ENCODE results near the gene ESAM.

The ESAM gene

DNA sequence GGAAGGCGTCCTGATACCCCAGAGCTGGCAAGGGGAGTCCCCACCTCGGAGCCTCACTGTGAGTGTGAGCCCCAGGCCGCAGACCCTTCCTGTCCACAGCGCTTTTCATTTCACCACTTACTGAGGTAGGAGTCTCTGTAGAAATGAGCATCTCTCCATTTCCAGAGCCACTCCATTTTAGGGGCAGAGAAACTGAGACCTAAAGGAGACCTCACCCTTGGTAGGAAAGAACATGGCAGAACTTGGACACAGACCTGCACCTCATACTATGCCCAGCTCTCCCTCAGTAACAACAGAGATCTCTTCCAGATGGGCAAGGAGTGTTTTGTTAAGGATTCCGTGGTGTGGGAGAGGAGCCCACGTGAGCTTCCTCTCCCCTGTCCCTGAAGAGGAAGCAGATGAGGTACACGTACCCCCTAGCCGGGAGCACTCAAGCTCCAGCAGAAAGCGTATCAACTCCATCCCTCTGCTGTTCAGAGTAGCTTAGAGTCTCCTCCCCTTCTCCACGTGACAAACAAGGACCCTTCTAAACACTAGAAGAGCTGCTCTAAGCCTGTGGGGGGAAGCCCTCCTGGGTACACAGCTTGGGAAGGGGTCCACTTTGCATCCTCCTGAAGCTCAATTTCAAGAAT is 9.5 kb downstream of the ESAM start:
- no peak for DNase-seq (ENCODE audit: low read depth)

DNA sequence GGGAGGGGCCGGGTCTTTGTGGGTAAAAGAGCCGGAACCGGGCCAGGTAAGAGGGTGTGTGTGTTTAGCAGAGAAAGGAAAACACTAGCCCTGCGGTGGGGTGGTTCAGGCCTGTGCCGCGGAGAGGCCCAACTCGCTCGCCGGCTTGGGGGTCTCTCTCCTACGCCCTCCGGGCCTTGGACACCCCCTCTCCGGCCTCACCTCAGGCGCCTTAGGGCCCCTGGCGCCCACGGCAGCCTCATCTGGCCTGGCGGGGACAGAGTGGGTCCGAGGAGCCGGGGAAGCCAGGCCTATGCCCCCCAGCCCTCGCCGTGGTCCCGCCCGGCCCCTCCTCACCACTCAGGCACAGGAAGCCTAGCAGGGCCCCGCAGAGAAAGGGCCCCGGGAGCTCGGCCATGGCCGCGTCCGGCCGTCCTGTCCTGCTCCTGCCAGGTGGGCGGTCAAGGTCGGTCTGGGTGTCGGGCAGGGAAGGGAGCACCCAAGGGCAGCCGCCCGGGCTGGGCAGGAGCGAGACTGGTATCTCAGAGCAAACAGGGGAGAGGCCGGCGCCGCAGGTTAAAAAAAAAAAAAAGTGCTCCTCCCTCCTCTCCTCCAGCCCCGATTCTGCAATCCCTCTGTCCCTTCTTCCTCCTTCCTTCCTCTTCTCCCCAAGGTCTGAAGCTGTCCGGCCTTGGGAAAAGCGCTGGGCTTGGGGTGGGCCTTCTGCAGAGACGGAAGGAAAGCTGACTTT is 10.2 kb downstream of the ESAM start, which contains the start of gene VSIG2:
Gene VSIG2, minus strand, starts transcription at position 515 of the 730 bp plus-strand sequence. Its CDS starts 118 bp downstream, at position 397.
- DNase-seq (ENCODE audit: low read depth) = no peak

- DNase-seq (ENCODE audit: low read depth) = no peak
These were observed 10.7 kb downstream of the ESAM start for GRCh38 chr11:124751391-124751740.

DNA sequence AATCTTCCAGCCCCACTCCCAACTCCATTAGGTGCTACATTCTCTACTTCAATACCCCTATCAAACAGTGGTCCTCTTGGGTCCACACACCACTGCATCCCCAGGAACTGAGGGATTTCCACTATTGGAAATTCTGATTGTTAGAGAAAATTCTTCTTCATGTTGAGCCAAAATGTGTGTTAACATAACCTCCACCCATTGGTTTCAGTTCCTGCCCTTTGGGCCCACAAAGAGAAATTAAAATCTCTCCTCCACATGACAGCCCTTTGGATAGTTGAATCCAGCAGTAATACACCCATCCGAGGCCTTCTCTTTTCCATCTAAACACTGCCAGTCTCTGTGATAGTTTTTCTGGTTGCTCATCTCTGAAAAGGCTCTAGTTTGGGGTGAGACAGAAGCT is 12.2 kb downstream of the ESAM start:
- no peak for DNase-seq (ENCODE audit: low read depth)

DNA sequence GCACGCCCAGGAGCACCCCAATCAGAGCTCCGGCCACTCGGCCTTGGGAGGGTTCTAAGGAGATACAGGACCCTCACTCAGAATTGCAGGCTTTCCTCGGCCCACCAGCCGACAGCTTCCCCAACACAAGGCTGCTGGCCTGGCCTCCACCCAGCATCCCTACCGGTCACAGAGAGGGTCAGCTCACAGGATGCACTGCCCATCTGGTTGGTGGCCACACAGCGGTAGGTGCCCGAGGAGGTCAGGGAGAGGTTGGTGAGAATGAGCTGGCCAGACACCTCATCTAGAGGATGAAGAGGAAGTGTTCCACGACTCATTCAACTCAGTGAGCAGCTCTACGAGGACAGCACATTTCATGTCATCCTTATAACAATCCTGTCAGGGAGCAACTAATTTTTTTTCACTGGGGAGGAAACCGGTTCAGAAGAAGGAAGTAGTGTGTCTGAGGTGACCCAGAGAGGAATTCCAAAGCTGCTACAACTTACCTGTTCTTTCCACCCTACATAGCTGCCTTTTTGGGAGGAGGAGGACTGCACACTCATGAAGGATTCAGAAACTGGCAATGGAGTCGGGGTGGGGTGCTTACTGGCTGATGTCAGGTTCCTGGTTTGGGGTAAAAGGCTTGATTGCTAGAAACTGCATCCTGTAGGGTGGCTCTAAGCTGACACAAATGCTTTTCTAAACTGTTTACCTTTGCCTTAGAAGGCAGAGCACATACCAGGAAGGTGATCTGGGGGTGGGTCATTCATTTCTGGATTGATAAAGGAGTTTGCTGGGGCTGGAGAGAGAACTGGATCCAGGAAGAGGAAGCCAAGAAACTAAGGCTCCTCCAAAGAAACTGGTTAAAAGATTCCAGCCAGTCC is 13.4 kb downstream of the ESAM start:
- DNase-seq (ENCODE audit: low read depth) = peak; percentile 88

DNA sequence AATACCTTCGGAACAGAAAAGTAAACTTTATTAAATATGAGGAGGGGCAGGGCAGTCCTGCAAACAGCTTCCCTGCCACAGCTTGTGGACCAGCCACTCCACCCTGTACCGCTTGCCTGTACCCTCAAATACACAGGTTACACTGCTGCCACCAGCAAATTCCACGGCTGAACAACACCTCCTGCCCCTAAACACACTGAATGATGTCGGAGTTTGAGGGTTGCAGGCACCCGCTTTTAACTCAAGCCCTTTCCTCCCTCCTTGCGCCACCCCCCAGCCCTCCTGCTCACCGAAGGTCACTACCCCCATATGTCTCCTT is 14.0 kb downstream of the ESAM start:
- DNase-seq (ENCODE audit: low read depth) = no peak

DNA sequence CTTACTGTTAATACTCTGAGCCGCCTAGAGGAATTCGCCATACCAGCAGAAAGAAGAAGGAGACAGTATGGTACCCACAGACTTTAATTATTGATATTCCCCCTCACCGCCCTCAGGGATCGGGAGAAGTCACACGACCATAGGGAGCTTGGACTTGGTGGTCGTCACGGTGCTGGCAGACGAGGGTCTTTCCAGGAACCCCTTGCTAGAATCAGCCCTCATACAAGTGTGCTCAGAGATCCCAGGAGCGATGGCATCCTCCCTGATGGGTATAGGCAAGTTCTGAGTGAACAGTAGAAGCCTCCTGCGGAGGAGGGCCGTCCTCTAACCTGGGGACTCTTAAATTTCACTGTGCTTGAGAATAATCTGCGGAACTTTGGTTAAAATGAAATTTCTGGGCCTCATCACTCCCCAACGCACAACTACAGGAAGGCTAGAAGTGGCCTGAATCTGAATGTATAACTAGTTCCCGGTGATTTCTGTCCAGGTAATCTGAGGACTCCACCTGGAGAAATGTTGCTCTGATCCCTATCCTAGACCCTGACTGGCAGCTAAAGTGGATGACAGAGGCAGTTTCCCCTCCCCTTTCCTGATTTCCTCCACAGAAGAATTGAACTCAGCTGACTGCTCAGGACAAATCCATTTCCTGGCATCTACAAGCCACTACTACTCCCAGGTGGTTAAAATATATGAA is 14.5 kb downstream of the ESAM start:
- DNase-seq (ENCODE audit: low read depth) = no peak

DNA sequence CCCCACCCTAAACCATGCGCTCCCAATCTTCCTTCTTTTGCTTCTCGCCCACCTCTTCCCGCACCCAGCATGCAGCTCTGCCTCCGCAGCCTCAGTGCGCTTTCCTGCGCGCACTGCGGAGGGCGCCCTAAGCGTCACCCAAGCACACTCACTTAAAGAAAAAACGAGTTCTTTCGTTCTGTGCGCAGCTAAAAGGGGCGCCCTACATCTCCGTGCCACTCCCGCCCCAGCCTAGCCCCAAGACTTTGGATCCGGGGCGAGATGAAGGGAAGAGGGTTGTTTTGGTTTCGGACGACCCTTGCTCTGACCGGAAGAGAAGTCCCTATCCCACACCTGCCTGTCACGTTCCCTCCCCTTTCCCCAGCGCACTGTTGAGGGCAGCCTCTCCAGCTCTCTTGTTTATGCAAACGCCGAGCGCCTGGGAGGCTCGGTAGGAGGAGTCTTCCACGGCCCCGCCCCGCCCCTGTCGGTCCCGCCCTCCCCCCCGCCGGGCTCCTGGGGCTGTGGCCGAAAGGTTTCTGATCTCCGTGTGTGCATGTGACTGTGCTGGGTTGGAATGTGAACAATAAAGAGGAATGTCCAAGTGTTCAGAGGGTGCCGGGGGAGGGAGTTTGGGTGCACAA is 15.4 kb downstream of the ESAM start:
- DNase-seq (ENCODE audit: low read depth) = peak; percentile 92

DNA sequence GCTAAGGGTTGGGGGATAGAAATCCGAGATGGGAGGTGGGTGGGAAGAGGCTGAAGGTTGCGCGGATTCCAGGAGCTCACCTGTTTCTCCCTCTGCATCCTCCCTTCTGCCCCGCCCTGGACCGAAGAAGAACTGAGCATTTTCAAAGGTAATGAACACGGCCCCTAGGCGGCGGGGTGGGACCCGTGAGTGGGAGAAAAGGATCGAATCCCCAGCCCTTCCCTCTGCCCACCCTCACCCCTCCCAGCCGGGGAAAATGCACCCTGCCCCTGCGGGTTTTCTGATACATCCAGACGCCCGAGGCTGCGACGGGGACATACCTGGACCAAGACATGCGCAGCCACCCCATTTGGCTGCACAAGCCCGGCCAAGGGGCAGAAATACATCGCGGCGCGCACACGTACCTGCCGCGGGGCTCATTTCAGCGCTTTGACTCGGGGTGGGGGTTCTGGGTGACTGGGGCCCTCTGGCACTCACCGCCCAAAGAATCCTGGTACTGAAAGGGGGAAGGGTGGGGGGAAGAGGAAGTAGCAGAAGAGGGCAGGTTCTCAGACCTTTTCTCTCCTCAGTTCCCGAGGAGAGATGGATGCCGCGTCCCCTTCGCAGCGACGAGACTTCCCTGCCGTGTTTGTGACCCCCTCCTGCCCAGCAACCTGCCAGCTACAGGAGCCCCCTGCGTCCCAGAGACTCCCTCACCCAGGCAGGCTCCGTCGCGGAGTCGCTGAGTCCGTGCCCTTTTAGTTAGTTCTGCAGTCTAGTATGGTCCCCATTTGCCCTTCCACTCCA is 16.1 kb downstream of the ESAM start:
- DNase-seq (ENCODE audit: low read depth) = no peak

DNA sequence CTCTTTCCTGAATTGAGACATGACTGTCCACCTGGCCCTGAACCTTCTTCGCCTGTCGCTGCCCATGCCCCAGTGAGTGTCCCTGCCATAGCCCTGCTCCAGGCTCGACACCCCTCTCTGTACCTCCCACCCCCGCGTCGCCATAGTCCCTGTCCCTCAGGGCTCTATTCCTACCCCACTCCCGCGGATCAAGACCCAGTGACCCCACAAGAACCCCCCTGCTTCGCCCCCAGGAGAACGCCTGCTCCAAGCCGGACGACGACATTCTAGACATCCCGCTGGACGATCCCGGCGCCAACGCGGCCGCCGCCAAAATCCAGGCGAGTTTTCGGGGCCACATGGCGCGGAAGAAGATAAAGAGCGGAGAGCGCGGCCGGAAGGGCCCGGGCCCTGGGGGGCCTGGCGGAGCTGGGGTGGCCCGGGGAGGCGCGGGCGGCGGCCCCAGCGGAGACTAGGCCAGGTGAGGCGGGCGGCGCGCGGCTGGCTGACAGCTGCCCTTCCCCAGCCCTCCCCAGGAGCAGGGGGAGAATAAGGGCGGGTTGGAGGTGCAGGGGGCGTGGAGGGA is 16.7 kb downstream of the ESAM start:
- DNase-seq (ENCODE audit: low read depth) = no peak

- no peak for DNase-seq (ENCODE audit: low read depth)
These were observed 19.0 kb downstream of the ESAM start for GRCh38 chr11:124743050-124743449.

- DNase-seq (ENCODE audit: low read depth) = no peak
These were observed 19.5 kb downstream of the ESAM start for GRCh38 chr11:124742555-124742954.

DNA sequence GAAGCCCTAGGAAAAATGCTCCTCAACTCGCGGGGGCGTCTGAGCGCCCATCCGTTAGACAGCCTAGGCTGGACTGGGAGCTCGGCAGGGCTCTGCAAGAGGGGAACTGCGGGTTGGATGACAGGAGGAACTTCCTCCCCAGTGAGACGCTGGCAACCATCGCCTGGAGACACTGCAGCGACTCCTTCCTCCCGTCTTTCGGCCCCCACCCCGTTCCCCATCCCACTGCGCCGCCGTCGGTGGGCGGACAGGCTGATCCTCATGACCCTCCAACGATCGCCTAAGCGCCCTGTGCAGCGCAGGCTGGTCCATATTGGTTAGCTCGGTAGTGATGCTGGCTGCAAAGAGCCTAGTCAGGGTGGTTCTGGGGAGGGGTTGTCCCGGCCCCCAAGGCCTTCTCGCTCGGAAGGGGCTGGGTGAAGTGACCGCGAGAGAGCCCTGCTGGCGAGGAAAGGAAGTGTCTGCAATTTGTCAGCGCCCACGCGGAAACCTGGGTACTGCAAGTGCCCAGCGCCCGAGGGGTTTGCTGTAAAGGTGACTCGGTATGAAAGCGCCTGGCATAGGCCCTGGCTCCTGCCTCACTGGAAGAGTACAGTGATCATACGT is 21.7 kb downstream of the ESAM start:
- peak; percentile 62 for DNase-seq (ENCODE audit: low read depth)

- peak; percentile 93 for DNase-seq (ENCODE audit: low read depth)
These were observed 22.4 kb downstream of the ESAM start, which contains the start of gene NRGN for GRCh38 chr11:124739479-124740276. Gene NRGN (plus strand): TSS chr11:124739942. CDS start chr11:124740085, 143 bp downstream.

DNA sequence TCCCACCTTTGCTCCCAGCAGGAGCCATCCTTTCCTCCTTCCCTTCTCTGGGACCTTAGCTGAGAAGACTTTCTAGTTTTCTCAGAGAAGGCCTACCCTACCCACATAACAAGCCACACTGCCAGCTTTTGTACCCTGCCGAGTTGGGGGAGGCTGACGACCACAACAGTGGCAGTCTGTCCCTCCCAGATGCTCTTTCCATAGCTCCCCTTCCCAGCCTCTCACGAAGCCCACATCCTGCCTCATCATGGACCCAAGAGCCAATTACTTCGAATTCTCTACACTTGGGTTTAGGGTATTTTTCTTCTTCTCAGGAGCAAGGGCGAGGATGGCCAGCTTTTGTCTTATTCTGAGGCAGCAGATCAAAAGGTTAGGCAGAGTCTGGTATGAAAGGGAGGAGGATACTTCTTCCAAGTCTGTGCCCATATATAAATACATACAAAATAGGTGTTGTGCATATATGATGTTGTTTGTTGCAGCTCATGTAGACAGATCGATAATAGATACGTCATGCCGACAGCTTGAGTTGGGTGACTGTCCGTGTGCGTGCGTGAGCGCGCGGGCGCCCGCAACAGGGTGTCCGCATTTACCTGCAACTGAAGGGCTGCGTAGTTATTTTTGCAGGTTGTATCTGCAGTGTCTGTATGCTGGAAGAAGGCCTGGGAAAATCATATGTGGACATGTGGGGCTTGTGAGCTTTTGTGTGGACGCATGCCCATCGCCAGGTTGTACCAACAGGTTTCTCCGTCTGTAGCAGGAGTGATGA is 23.2 kb downstream of the ESAM start:
- no peak for DNase-seq (ENCODE audit: low read depth)

- no peak for DNase-seq (ENCODE audit: low read depth)
These were observed 24.3 kb downstream of the ESAM start for GRCh38 chr11:124737638-124738305.

GRCh38 chr11:124736736-124737135 is 25.4 kb downstream of the ESAM start:
- DNase-seq (ENCODE audit: low read depth) = no peak

DNA sequence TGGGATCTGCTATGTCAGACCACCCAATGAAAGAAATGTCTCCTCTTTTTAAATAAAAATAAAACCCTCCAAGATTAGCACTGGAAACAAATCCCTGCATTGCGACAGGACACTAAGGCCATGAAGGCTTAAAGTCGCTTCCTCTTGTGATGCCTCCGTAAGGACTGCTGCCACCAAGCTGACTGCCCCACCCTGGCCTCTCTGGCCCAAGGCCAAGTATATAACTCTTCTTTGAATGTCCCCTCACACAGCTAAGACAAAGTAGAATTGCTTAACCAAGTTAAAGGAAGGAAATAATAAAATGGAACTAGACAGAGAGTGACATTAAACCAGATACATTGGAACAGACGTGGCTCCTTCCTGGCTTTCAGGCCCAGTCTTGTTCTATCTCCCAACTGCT is 29.9 kb downstream of the ESAM start:
- DNase-seq (ENCODE audit: low read depth) = no peak

All from ELR (cell line).